Naive B cell (primary cell): ENCODE results near the gene SPOPL. TPM values are rescaled to one million over a fixed set of nuclear protein-coding genes. Genes with fewer than 3 reads are reported as not detected.

Source experiments
- ATAC-seq, 2 donors: fragments of 150-1000 bp; cut with Tn5 transposase; 2 replicates each; pipeline ENCODE4 v1.10.0; 2021; ENCODE audit warnings: low read depth in 2 of 2, mild to moderate bottlenecking in 2 of 2, moderate library complexity in 2 of 2
- DNase-seq: peaks from one replicate; pipeline ENCODE4 v3.0.0; 2022
- H3K27ac Mint-ChIP-seq, 6 donors: one replicate each; pipeline ENCODE4 v1.8.0; 2020 to 2022; ENCODE audit warnings: mild to moderate bottlenecking in 6 of 6, mixed read lengths in 6 of 6, moderate library complexity in 5 of 6, inconsistent platforms in 2 of 6
- H3K27me3 Mint-ChIP-seq, 3 donors: one replicate each; pipeline ENCODE4 v1.8.0; 2021 to 2022; ENCODE audit warnings: mixed read lengths in 3 of 3, mild to moderate bottlenecking in 1 of 3
- H3K36me3 Mint-ChIP-seq, 2 donors: one replicate each; pipeline ENCODE4 v1.8.0; 2020 to 2022; ENCODE audit warnings: mixed read lengths in 2 of 2, inconsistent platforms in 1 of 2, mild to moderate bottlenecking in 1 of 2
- H3K4me1 Mint-ChIP-seq, 3 donors: one replicate each; pipeline ENCODE4 v1.8.0; 2020 to 2022; ENCODE audit warnings: mixed read lengths in 3 of 3, inconsistent platforms in 1 of 3, mild to moderate bottlenecking in 1 of 3, moderate library complexity in 1 of 3
- H3K4me3 Mint-ChIP-seq, 8 donors: one replicate each; pipeline ENCODE4 v1.8.0; 2020 to 2022; ENCODE audit warnings: mild to moderate bottlenecking in 8 of 8, mixed read lengths in 8 of 8, moderate library complexity in 8 of 8, inconsistent platforms in 2 of 8
- H3K9me3 Mint-ChIP-seq, 7 donors: one replicate each; pipeline ENCODE4 v1.8.0; 2020 to 2022; ENCODE audit warnings: mixed read lengths in 7 of 7, mild to moderate bottlenecking in 5 of 7, inconsistent platforms in 2 of 7, moderate library complexity in 1 of 7
- polyA plus RNA-seq, 6 donors: library from polyadenylated mRNA; unstranded; fragments of 300-500 nt; fragmentation: Illumina TruSeq; gene quantifications; one replicate each; pipeline ENCODE4 v1.2.3, GENCODE V29; 2021; ENCODE audit warnings: low read depth in 6 of 6

The SPOPL gene
- polyA plus RNA-seq, 6 donors from 2014 or later, result 7.1 to 10.8 (median 7.9) TPM

- peak overlapping the region; percentile 85 to 100 (median 92) for H3K4me3 Mint-ChIP-seq
- H3K4me1 Mint-ChIP-seq, result peaks cover 32 to 41% (median 34%) of the 10 kb centered on the region in 3 donors
- H3K27ac Mint-ChIP-seq, result peak overlapping the region; percentile 60 to 98 (median 91)
- ATAC-seq (no peak), DNase-seq (no peak)
- peaks cover 0 to 1% (median 0%) of the 10 kb centered on the region in 7 donors for H3K9me3 Mint-ChIP-seq
- H3K27me3 Mint-ChIP-seq, result no peaks in the 10 kb centered on the region
- H3K36me3 Mint-ChIP-seq, result peaks cover 0 to 9% of the 10 kb centered on the region in 2 donors
Measured at GRCh38 chr2:138500592-138501424, 762 bp upstream of the SPOPL start.

GRCh38 chr2:138502255-138503086 lies 901 bp downstream of the SPOPL start:
- Mint-ChIP-seq H3K27me3 (no peaks in the 10 kb centered on the region), H3K27ac (peak overlapping the region; percentile 95 to 99 (median 98)), H3K9me3 (peaks cover 0 to 1% (median 0%) of the 10 kb centered on the region in 7 donors), H3K4me1 (peaks cover 41 to 52% (median 49%) of the 10 kb centered on the region in 3 donors), H3K36me3 (peaks cover 3 to 9% of the 10 kb centered on the region in 2 donors), H3K4me3 (peak overlapping the region; percentile 95 to 100 (median 98))
- ATAC-seq (no peak), DNase-seq (no peak)

- Mint-ChIP-seq H3K4me1 (peaks cover 41 to 54% (median 51%) of the 10 kb centered on the region in 3 donors), H3K27ac (peak overlapping the region; percentile 95 to 99 (median 98)), H3K9me3 (peaks cover 0 to 1% (median 0%) of the 10 kb centered on the region in 7 donors), H3K27me3 (no peaks in the 10 kb centered on the region), H3K36me3 (peaks cover 3 to 9% of the 10 kb centered on the region in 2 donors), H3K4me3 (peak overlapping the region; percentile 95 to 100 (median 98))
- ATAC-seq (peak; percentile 33 to 35), DNase-seq (peak; percentile 19)
Measured at GRCh38 chr2:138503087-138503442, 1.5 kb downstream of the SPOPL start.

GRCh38 chr2:138503652-138504051 lies 2.1 kb downstream of the SPOPL start:
- ATAC-seq (no peak), DNase-seq (no peak)
- Mint-ChIP-seq H3K27ac (peak overlapping the region; percentile 91 to 99 (median 98)), H3K9me3 (peaks cover 0 to 1% (median 0%) of the 10 kb centered on the region in 7 donors), H3K4me3 (peak overlapping the region; percentile 95 to 100 (median 98)), H3K27me3 (no peaks in the 10 kb centered on the region), H3K36me3 (peaks cover 5 to 9% of the 10 kb centered on the region in 2 donors), H3K4me1 (peaks cover 43 to 59% (median 55%) of the 10 kb centered on the region in 3 donors)

- H3K27me3 Mint-ChIP-seq, result no peaks in the 10 kb centered on the region
- peaks cover 8 to 9% of the 10 kb centered on the region in 2 donors for H3K36me3 Mint-ChIP-seq
- no peak for DNase-seq
- peak overlapping the region; percentile 95 to 100 (median 98) for H3K4me3 Mint-ChIP-seq
- H3K9me3 Mint-ChIP-seq, result peaks cover 0 to 1% (median 0%) of the 10 kb centered on the region in 7 donors
- H3K4me1 Mint-ChIP-seq, result peaks cover 46 to 60% (median 57%) of the 10 kb centered on the region in 3 donors
- peak overlapping the region; percentile 91 to 99 (median 94) for H3K27ac Mint-ChIP-seq
- no peak for ATAC-seq
Measured at GRCh38 chr2:138504092-138504491, 2.5 kb downstream of the SPOPL start.

GRCh38 chr2:138504546-138505235 lies 3.1 kb downstream of the SPOPL start:
- peaks cover 0 to 1% (median 0%) of the 10 kb centered on the region in 7 donors for H3K9me3 Mint-ChIP-seq
- H3K27me3 Mint-ChIP-seq, result no peaks in the 10 kb centered on the region
- H3K36me3 Mint-ChIP-seq, result peaks cover 9 to 11% of the 10 kb centered on the region in 2 donors
- peaks cover 49 to 62% (median 61%) of the 10 kb centered on the region in 3 donors for H3K4me1 Mint-ChIP-seq
- H3K27ac Mint-ChIP-seq, result peak overlapping the region; percentile 91 to 99 (median 94)
- peak; percentile 59 to 62 for ATAC-seq
- H3K4me3 Mint-ChIP-seq, result peak overlapping the region; percentile 84 to 100 (median 98)
- peak; percentile 72 for DNase-seq

- peaks cover 50 to 61% (median 59%) of the 10 kb centered on the region in 3 donors for H3K4me1 Mint-ChIP-seq
- no peak for ATAC-seq
- H3K9me3 Mint-ChIP-seq, result peaks cover 0 to 7% (median 0%) of the 10 kb centered on the region in 7 donors
- H3K27ac Mint-ChIP-seq, result peak overlapping the region in 4 of 6 donors; percentile 14 to 98 (median 54)
- H3K4me3 Mint-ChIP-seq, result peak overlapping the region in 5 of 8 donors; percentile 12 to 69 (median 23)
- DNase-seq, result no peak
- H3K27me3 Mint-ChIP-seq, result no peaks in the 10 kb centered on the region
- peaks cover 6 to 27% of the 10 kb centered on the region in 2 donors for H3K36me3 Mint-ChIP-seq
Measured at GRCh38 chr2:138507267-138507666, 5.7 kb downstream of the SPOPL start.

- Mint-ChIP-seq H3K27me3 (no peaks in the 10 kb centered on the region), H3K4me1 (peaks cover 54 to 66% (median 63%) of the 10 kb centered on the region in 3 donors), H3K27ac (peak overlapping the region in 2 of 6 donors; percentile 3 to 31), H3K36me3 (peaks cover 10 to 35% of the 10 kb centered on the region in 2 donors), H3K4me3 (no peak overlapping the region), H3K9me3 (peaks cover 0 to 12% (median 4%) of the 10 kb centered on the region in 7 donors)
- no peak for DNase-seq
- no peak for ATAC-seq
Measured at GRCh38 chr2:138510319-138510718, 8.7 kb downstream of the SPOPL start.

- Mint-ChIP-seq H3K4me1 (peaks cover 55 to 66% (median 66%) of the 10 kb centered on the region in 3 donors), H3K27me3 (no peaks in the 10 kb centered on the region), H3K9me3 (peaks cover 0 to 12% (median 4%) of the 10 kb centered on the region in 7 donors), H3K36me3 (peaks cover 10 to 36% of the 10 kb centered on the region in 2 donors), H3K4me3 (peak overlapping the region in 2 of 8 donors; percentile 4 to 64), H3K27ac (peak overlapping the region in 1 of 6 donors; percentile 41)
- ATAC-seq (no peak), DNase-seq (no peak)
Measured at GRCh38 chr2:138512672-138513071, 11.1 kb downstream of the SPOPL start.

GRCh38 chr2:138514173-138514572 lies 12.6 kb downstream of the SPOPL start:
- Mint-ChIP-seq H3K4me3 (peak overlapping the region in 1 of 8 donors; percentile 44), H3K4me1 (peaks cover 60 to 72% (median 70%) of the 10 kb centered on the region in 3 donors), H3K27ac (peak overlapping the region in 1 of 6 donors; percentile 69), H3K27me3 (no peaks in the 10 kb centered on the region), H3K36me3 (peaks cover 10 to 32% of the 10 kb centered on the region in 2 donors), H3K9me3 (peaks cover 0 to 12% (median 4%) of the 10 kb centered on the region in 7 donors)
- DNase-seq (no peak), ATAC-seq (no peak)

- peaks cover 10 to 25% of the 10 kb centered on the region in 2 donors for H3K36me3 Mint-ChIP-seq
- H3K27me3 Mint-ChIP-seq, result no peaks in the 10 kb centered on the region
- peaks cover 60 to 71% (median 71%) of the 10 kb centered on the region in 3 donors for H3K4me1 Mint-ChIP-seq
- H3K27ac Mint-ChIP-seq, result peak overlapping the region in 2 of 6 donors; percentile 8 to 29
- peak overlapping the region in 1 of 8 donors; percentile 55 for H3K4me3 Mint-ChIP-seq
- peaks cover 0 to 12% (median 4%) of the 10 kb centered on the region in 7 donors for H3K9me3 Mint-ChIP-seq
- no peak for ATAC-seq
- DNase-seq, result no peak
Measured at GRCh38 chr2:138515092-138515491, 13.5 kb downstream of the SPOPL start.

- DNase-seq (no peak), ATAC-seq (no peak)
- no peaks in the 10 kb centered on the region for H3K27me3 Mint-ChIP-seq
- peaks cover 59 to 75% (median 71%) of the 10 kb centered on the region in 3 donors for H3K4me1 Mint-ChIP-seq
- H3K9me3 Mint-ChIP-seq, result peaks cover 0 to 12% (median 4%) of the 10 kb centered on the region in 7 donors
- H3K36me3 Mint-ChIP-seq, result peaks cover 10 to 22% of the 10 kb centered on the region in 2 donors
- peak overlapping the region in 5 of 6 donors; percentile 9 to 74 (median 21) for H3K27ac Mint-ChIP-seq
- peak overlapping the region in 6 of 8 donors; percentile 3 to 73 (median 20) for H3K4me3 Mint-ChIP-seq
Measured at GRCh38 chr2:138516030-138516704, 14.6 kb downstream of the SPOPL start.
